ENCODE data around the gene CIRBP. TPM values are rescaled to one million over a fixed set of nuclear protein-coding genes. Genes with fewer than 3 reads are reported as not detected.
A peak's percentile ranks its signal among the peaks of the same experiment; 100 is the strongest.

Gene CIRBP
- total RNA-seq, 1 experiment from 2014 or later: 263 TPM

GRCh38 chr19:1321539-1321938 lies 52.4 kb downstream of the CIRBP start:
- H3K79me2 ChIP-seq (ENCODE audit: insufficient read depth, low read length): no peaks in the 10 kb centered on the region
- no peak overlapping the region for H3T11ph ChIP-seq (ENCODE audit: low read length)
- H2BK5ac ChIP-seq (ENCODE audit: insufficient read length, low read length): no peak overlapping the region
- no peak for TF ChIP-seq CTCF (conservative IDR thresholded peaks at IDR 0.05)
- no peak for DNase-seq
- no peak overlapping the region for H3K23ac ChIP-seq (ENCODE audit: insufficient read length, low read depth, low read length)
- Mint-ChIP-seq H3K9me3 (no peaks in the 10 kb centered on the region; a peak in 1 of 5 replicates), H3K36me3 (ENCODE audit: insufficient read depth in 1 of 3, low read depth in 3 of 3) (no peaks in the 10 kb centered on the region), H3K27me3 (ENCODE audit: low read depth) (peaks cover 19% of the 10 kb centered on the region), H3K4me3 (no peak overlapping the region; a peak in 1 of 5 replicates), H3K4me1 (no peaks in the 10 kb centered on the region; a peak in 1 of 4 replicates), H3K27ac (peak overlapping the region in 2 of 3 experiments; percentile 38 to 91; a peak in 2 of 7 replicates)
- H2BK120ac ChIP-seq (ENCODE audit: low read depth, low read length, poor library complexity, severe bottlenecking): no peak overlapping the region
- no peak overlapping the region for H4K5ac ChIP-seq (ENCODE audit: insufficient read length, low read depth, low read length)
- no peak overlapping the region for H3K4me2 ChIP-seq (ENCODE audit: insufficient read depth, insufficient read length, low read length)
- no peak overlapping the region for H4K91ac ChIP-seq (ENCODE audit: insufficient read length, low read depth, low read length)
- no peak overlapping the region for H2BK15ac ChIP-seq (ENCODE audit: low read depth, low read length)
- no peak overlapping the region for H2AK5ac ChIP-seq (ENCODE audit: insufficient read length, low read length)
- no peaks in the 10 kb centered on the region for H3K27me3 ChIP-seq (ENCODE audit: insufficient read depth, low read length)
- no peaks in the 10 kb centered on the region for H3K23me2 ChIP-seq (ENCODE audit: insufficient read length, low read depth, low read length, poor library complexity, severe bottlenecking)
- no peak overlapping the region for H4K8ac ChIP-seq (replicated peaks; ENCODE audit: insufficient read length, low read depth, low read length)
- no peak overlapping the region for H3K18ac ChIP-seq (ENCODE audit: insufficient read length, low read depth, low read length)
- no peak overlapping the region for H2AFZ ChIP-seq (ENCODE audit: low read length)
- no peaks in the 10 kb centered on the region for H3K9me3 ChIP-seq (ENCODE audit: control insufficient read depth, low read depth, low read length)
- no peak overlapping the region for H2BK12ac ChIP-seq (ENCODE audit: insufficient read length, low read depth, low read length)
- no peaks in the 10 kb centered on the region for H3K4me1 ChIP-seq (ENCODE audit: insufficient read depth, low read length)
- H2BK20ac ChIP-seq (ENCODE audit: low read depth, low read length, poor library complexity, severe bottlenecking): no peak overlapping the region
- no peaks in the 10 kb centered on the region for H3K79me1 ChIP-seq (ENCODE audit: insufficient read depth, low read depth, low read length, poor library complexity, severe bottlenecking)
- no peak overlapping the region for H3K27ac ChIP-seq (ENCODE audit: insufficient read length, low read depth, low read length)
- no peak overlapping the region for H3K9ac ChIP-seq (ENCODE audit: extremely low read depth, insufficient read length, low read length)
- H3K14ac ChIP-seq (ENCODE audit: insufficient read depth, low read length): no peak overlapping the region
- no CpG with 5 or more reads among the region's 9 CpGs for WGBS (ENCODE audit: extremely low coverage, insufficient read length, low lambda C conversion rate)
- no peaks in the 10 kb centered on the region for H4K20me1 ChIP-seq (ENCODE audit: control insufficient read depth, insufficient read depth, insufficient read length)
- no peak overlapping the region for H3K56ac ChIP-seq (ENCODE audit: insufficient read length, low read depth, low read length)
- no peak overlapping the region for H3K4ac ChIP-seq (ENCODE audit: low read depth, low read length)
